ENCODE data around the gene LRRC27.

DNA sequence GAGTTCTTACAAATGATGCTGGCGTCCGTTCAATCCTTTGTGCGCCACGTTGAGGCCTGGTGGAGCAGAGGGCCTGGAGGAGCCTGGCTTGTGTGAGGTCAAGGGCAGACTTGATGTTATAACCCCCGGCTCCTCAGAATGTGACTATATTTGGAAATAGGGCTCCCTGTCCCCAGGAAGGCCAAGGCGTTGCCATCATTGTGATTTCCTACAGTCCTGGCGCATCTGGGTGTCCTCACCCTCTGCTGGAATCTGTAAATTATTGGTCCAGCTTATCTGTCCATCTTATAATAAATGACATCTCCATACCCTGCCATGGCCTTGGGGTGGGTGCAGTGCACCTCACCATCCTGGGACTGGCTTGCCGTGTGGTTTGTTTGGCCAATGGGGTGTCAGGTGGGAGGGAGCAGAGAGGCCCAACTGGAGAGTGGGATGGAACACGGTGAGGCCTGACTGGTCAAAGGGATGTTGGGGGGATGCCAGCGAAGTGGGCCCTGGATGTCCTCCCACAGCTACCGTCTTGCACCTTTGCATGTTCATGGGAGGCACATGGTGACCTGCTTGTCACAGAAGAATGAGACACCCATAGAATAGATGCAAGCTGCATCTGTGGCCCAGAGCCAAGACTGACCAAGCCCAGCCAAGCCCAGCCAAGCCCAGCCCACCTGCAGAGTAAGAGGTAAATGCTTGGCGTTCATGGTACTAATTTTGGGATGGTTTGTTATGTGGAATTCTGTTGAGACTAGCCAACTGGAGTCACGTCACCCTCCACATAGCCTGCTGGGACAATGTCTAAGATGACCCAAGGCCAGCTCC is 11.1 kb upstream of the LRRC27 start:
- TF ChIP-seq, protein P1, sequence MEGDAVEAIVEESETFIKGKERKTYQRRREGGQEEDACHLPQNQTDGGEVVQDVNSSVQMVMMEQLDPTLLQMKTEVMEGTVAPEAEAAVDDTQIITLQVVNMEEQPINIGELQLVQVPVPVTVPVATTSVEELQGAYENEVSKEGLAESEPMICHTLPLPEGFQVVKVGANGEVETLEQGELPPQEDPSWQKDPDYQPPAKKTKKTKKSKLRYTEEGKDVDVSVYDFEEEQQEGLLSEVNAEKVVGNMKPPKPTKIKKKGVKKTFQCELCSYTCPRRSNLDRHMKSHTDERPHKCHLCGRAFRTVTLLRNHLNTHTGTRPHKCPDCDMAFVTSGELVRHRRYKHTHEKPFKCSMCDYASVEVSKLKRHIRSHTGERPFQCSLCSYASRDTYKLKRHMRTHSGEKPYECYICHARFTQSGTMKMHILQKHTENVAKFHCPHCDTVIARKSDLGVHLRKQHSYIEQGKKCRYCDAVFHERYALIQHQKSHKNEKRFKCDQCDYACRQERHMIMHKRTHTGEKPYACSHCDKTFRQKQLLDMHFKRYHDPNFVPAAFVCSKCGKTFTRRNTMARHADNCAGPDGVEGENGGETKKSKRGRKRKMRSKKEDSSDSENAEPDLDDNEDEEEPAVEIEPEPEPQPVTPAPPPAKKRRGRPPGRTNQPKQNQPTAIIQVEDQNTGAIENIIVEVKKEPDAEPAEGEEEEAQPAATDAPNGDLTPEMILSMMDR (IDR thresholded peaks at IDR 0.05; ENCODE audit: insufficient read depth, low read length, poor library complexity, severe bottlenecking) = no peak
- TF ChIP-seq EZH2phosphoT487 (conservative IDR thresholded peaks at IDR 0.05; ENCODE audit: low read length) = no peak

Measured in SU-DHL-6 (cell line).